Amygdala (tissue), 56 donors: ENCODE results near the gene POR.
A peak's percentile ranks its signal among the peaks of the same experiment; 100 is the strongest.

ENCODE experiments used
- DNase-seq, 56 donors: peaks; one replicate each; lab custom pipeline; 2025; lab: John Stamatoyannopoulos, UW

Gene POR

GRCh38 chr7:75914169-75914654 is 743 bp upstream of the POR start:
- DNase-seq, result peak in 4 of 56 donors; percentile 26 to 52 (median 45)

DNA sequence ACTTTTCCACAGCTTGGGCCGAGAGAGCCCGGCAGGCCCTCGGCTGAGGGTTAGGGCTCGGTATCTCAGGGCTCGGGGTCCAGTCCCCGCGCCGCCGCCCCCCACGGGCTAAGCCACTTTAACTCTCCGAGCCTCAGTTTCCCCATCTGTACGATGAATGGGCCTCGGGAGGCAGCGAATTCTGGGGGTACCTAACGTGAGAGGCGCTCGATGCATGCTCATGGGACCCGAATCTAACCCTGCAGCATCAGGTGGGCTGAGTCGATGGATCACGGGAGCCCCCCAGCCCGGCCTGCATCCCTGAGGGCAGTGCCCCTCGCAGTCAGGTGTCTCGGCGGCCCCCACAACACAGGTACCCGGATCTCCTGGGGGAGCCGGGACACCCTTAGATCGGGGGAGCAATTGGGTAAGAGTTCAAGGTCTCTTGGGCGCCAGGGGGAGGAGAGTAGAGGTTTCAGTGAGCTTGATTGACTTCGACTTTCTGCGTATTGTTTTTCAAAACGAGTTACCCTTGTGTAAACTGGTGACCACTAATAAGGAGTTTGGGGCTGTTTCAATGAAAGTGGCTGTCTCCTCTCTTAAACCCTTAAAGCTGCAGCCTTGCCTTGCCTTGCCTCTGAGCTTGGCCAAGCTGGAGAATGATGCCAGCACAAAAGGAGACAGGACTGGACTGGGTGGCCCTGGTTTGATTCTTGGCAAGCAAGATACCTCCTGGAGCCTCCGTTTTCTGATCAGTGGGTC is 631 bp downstream of the POR start:
- peak in 13 of 56 donors; percentile 2 to 60 (median 30) for DNase-seq

DNA sequence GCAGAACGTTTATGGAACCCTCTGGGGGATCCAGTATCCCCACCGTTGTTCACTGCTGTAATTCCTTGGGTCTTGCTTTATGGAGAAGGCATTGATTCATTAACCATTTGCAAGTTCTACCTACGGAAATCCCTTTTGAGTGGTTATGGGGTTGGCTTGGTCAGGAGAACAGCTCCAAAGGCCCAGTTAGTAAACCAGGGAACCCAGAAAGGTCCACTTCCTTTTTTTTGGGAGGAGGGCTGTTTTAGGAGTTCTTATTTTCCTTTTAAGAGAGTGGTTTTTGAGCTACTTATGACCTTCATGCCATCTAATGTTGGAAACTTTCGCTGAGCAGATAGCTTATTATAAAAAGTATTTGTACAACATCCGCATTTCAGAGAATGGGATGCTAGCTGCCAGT is 1.3 kb downstream of the POR start:
- no peak for DNase-seq

DNA sequence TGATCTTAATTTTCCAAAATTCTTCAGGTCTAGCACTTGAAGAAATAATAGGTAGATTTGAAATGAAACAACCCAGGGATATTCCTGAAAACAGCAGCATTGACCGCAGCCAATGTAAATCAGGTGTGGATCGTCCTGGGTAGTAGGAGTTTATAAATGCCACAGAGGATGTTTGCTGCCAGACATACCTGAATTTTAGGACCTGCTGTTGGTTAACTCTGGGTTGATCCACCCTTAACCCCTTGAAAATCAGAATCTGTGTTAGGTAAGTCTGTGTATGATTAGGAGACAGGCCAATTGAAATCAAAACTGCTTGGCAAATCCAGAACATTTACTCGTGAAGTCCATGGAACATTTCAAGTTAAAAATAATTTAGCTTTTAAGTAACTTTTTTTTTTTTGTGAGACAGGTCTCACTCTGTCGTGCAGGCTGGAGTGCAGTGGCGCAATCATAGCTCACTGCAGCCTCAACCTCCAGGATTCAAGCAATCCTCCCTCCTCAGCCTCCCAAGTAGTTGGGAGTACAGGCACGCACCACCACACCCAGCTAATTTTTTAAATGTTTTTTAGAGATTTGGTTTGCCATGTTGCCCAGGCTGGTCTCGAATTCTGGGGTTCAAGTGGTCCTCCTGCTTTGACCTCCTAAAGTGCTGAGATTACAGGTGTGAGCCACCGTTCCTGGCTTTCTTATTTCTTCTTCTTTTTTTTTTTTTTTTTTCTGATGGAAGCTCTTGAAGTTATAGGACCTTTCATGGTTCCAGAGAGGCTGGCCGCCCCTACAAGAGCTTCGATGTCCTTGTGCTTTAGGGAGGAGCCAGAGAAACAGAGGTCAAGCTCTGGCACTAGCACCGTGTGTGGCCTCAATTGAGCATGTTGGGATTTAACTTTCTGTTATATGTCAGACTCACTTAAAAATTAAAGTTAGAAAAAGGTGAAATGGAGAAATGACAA is 2.0 kb downstream of the POR start:
- no peak for DNase-seq

- DNase-seq, result no peak
Observed at GRCh38 chr7:75920431-75921161, 5.6 kb downstream of the POR start.

DNA sequence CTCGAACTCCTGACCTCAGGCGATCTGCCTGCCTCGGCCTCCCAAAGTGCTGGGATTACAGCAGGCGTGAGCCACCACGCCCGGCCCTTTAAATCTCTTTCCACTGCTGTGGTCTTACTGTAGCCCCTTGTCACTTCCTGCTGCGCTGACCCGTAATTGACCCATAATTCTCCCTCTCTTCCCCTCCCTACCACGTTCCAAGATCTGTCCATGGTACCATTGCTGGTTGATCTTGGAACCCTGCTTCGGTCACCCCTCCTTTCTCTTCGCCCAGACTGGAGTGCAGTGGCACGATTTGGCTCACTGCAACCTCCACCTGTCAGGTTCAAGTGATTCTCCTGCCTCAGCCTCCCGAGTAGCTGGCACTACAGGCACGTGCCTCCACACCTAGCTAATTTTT is 6.5 kb downstream of the POR start:
- no peak for DNase-seq

GRCh38 chr7:75922966-75923603 is 8.1 kb downstream of the POR start:
- DNase-seq, result no peak

- no peak for DNase-seq
Observed at GRCh38 chr7:75924256-75924655, 9.3 kb downstream of the POR start.

DNA sequence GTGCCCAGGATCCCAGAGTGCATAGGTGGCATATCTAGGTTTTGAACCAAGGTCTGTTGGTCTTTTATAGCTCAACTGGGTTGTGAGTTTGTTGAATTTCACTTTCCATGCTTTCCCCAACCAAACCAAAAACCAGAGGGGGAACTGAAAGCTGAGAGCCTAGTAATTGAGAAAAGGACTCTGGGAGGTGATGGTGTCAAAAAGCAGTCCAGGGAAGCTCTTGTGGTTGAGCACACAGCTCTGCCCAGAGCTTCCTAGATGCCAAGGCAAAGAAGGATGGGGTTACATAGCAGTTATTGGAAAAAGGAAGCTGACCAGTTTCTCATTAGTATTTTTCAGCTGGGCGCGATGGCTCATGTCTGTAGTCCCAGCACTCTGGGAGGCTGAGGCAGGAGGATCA is 9.9 kb downstream of the POR start:
- DNase-seq, result no peak

DNA sequence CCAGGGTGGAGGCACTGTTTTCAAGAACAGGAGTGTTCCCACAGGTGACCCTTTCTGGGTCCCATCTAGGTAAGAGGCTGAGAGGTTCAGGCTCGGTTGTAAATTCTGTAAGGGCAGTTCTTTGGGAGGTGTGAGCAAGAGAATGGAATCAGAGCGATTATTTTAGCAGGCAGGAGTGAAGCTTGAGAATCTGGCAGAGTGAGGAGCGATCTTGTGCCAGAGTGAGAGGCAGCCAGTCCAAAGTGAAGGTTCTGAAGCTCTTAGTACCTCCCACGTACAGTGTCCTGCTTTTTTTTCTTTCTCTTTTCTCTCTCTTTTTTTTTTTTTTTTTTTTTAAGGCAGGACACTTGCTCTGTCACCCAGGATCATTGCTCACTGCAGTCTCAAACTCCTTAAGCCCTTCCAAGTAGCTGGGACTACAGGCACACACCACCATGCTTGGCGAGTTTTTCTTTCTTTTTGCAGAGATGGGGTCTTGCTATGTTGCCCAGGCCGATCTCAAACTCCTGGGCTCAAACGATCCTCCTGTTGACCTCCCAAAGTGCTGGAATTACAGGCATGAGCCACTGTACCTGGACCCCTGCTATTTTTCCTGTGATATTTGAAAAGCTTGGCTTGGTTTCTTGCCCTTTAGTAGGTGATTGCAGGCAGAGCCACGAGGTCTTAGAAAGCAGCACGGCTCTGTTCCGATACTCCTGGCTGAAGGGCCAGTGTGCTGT is 10.9 kb downstream of the POR start:
- peak in 3 of 56 donors; percentile 6 to 11 (median 9) for DNase-seq

DNA sequence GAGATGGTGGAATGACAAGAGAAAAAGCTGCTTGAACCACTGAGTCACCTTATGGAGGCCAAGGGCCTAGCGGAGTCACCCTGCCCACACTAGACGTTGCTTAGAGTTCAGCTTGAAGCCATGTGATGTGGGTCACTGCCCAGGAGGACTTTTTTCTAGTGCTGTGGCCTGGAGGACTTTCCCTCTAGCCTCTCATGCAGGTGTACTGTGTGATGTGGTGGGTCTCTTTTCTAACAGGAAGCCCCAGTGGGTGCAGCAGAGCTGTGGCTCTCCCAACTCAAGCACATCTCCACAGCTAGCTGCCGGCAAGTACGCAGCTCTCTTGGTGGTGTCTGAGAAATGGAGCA is 13.6 kb downstream of the POR start:
- DNase-seq, result no peak

- DNase-seq, result no peak
Observed at GRCh38 chr7:75931680-75932079, 16.7 kb downstream of the POR start.

DNA sequence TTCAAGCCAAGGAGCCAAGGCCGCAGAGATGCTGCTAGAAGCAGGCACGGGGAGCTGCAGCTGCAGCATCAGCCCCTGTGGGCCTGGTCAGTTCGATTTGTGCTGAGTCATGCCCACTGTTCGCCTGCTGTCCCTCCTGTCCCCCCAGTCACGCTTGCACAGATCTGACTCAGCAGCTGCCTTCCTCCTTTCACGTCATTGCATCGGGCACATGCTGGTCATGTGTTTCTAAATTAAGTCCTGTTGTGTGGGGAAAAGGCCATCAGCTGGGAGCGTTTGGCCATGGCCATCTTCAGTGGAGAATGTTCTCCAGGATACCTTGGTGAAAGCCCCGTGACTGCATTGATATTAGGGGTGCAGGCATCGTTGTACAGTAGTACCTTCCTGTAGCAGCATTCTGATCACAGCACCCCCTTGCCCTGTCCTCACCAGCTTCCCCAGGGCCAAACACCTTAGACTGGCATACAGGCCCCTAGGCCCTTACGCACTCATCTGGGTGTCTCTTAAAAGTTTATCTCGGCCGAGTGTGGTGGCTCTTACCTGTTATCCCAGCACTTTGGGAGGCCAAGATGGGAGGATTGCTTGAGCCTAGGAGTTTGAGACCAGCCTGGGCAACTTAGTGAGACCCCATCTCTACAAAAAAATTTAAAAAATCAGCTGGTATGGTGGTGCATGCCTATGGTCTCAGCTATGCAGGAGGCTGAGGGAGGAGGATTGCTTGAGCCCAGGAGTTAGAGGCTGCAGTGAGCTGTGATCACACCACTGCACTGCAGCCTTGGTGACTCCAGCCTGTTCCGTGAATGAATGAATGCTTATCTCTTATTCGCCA is 23.2 kb downstream of the POR start:
- DNase-seq, result peak in 49 of 56 donors; percentile 5 to 82 (median 51)

DNA sequence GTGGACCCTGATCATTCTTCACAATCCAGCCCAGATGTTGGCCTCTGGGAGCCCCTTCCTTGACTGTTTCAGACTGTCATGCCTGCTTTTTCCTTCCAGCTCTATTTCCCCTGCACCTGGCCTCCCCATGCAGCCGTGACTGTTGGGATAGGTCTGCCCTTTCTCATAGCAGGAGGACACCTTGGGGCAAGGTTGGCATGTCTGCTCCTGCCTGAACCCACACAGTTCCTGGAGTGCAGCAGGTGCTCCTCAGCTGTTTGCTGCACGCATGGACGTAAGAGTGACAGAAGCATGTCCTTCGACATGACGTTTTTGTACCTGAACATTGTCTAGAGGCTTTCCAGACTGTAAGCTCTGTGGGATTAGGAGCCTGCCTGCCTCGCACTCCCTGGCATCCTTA is 24.0 kb downstream of the POR start:
- DNase-seq, result no peak

GRCh38 chr7:75943864-75944263 is 28.9 kb downstream of the POR start:
- no peak for DNase-seq

DNA sequence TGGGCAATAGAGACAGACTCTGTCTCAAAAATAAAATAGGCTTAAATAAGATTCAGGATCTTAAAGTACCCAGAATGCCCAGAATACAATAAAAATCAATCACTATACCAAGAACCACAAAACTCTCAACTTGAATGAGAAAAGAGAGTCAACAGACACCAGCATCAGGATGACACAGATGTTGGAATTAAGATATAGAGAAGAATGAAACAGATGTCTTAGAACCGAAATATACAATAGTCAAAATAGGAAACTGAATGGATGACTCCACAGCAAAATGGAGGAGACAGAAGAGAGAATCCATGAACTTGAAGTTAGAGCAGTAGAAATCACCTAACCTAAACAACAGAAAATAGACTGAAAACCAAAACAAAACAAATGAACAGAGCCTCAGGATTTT is 29.6 kb downstream of the POR start:
- DNase-seq, result no peak

DNA sequence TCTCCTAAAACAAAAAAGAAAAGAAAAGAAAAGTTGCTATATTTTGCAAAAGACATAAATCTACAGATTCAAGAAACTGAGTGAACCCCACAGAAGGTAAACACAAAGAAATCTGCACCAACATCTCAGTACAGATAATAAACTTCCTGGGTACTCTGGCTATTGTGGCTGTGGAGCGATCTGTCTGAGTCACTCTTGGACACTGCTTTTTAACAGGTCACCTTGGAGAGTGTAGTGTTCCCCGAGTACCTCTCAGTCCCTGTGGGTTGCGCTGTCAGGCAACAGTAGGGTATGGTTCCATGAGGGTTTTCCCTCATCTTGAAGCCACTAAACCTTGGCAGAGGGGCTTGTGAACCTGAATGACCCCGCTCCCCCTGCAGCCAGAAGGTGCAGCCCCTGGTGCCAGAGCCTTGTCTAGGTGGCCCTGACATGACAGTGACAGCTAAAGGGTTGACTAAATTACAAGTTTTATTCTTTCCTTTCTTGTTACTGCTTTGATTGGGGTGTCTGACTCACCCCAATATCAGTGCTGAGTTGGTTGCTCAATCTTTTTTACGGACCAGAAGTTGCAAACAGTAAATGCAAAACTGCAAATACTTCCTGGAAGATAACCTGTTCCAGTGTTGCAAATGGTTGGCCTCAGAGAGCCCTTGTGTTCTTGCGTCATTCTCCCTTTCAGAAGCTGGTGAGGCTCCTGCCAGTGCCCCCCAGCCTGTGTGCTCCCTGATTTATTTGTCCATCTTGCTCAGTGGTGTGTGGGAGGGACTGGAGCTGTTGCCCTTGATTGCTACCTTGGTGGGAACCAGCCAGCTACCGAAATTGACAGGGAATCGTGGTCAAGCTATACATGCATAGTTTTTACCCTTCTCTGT is 30.6 kb downstream of the POR start:
- no peak for DNase-seq
